ENCODE results near the gene CREM. TPM values are rescaled to one million over a fixed set of nuclear protein-coding genes. Genes with fewer than 3 reads are reported as not detected.

Gene CREM
- total RNA-seq, 1 donor from 2014 or later, result 26.9 TPM

DNA sequence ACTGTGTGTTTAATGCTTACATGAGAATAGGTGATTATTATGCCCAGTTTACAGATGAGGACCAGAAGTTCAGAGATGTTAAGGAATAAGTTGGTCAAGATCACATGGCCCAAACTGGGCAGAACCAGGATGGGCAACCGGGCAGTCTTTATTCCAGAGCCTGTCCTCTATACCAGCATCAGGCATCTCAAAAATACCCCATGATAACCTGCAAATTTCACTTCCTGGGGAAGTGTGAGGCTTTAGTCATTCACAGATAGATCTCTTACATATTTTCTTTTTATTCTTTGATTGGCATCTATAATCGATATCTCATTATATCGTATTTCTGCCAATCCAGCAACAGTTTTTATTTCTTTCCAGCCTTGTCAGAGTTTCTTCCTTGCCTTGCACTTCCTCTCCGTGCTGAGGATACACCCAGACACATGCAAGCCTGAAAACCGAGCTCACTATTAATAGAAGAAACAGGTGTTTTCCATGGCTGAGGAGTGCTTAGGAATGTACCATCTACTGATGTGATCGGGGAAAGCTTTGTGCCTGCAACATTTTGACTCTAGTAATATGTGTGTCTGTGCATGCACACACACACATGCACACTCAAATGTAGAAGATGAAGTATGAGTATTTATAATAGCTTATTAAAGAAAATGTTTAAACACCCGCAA, 82.4 kb downstream of the CREM start:
- no peak for TF ChIP-seq CTCF (conservative IDR thresholded peaks at IDR 0.05; ENCODE audit: low read depth, low read length)
- DNase-seq (ENCODE audit: low read depth), result no peak
- no peak overlapping the region for H3K4me3 ChIP-seq (ENCODE audit: low read depth, low read length)

GRCh38 chr10:35210961-35211360, 84.3 kb downstream of the CREM start:
- H3K4me3 ChIP-seq (ENCODE audit: low read depth, low read length), result no peak overlapping the region
- DNase-seq (ENCODE audit: low read depth), result no peak
- TF ChIP-seq CTCF (conservative IDR thresholded peaks at IDR 0.05; ENCODE audit: low read depth, low read length), result no peak

GRCh38 chr10:35211390-35211789, 84.7 kb downstream of the CREM start:
- no peak for TF ChIP-seq CTCF (conservative IDR thresholded peaks at IDR 0.05; ENCODE audit: low read depth, low read length)
- no peak for DNase-seq (ENCODE audit: low read depth)
- H3K4me3 ChIP-seq (ENCODE audit: low read depth, low read length), result no peak overlapping the region

GRCh38 chr10:35212856-35213255, 86.2 kb downstream of the CREM start:
- DNase-seq (ENCODE audit: low read depth), result no peak
- TF ChIP-seq CTCF (conservative IDR thresholded peaks at IDR 0.05; ENCODE audit: low read depth, low read length), result no peak
- no peak overlapping the region for H3K4me3 ChIP-seq (ENCODE audit: low read depth, low read length)

DNA sequence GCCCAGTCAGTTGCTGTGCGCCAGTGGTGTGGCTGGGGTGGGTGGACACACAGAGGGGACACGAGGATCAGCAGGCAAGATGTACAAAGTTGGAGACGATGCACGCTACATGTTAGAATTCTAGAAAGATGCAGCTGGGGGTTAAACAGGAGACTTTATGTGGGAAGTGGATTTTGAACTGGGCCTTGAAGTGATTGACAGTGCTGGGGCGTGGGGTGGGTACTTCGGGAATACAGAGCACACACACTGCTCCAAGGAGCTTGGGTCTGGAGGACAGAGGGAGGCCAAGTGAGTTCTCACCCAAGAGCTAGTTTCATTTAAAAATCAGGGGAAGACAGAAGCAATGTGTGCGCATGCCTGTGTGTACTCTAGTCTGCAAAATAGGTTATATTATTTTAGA, 87.1 kb downstream of the CREM start:
- H3K4me3 ChIP-seq (ENCODE audit: low read depth, low read length), result no peak overlapping the region
- no peak for DNase-seq (ENCODE audit: low read depth)
- TF ChIP-seq CTCF (conservative IDR thresholded peaks at IDR 0.05; ENCODE audit: low read depth, low read length), result no peak

- DNase-seq (ENCODE audit: low read depth), result no peak
- no peak overlapping the region for H3K4me3 ChIP-seq (ENCODE audit: low read depth, low read length)
- TF ChIP-seq CTCF (conservative IDR thresholded peaks at IDR 0.05; ENCODE audit: low read depth, low read length), result no peak
Observed at GRCh38 chr10:35214607-35215020, 88.0 kb downstream of the CREM start.

DNA sequence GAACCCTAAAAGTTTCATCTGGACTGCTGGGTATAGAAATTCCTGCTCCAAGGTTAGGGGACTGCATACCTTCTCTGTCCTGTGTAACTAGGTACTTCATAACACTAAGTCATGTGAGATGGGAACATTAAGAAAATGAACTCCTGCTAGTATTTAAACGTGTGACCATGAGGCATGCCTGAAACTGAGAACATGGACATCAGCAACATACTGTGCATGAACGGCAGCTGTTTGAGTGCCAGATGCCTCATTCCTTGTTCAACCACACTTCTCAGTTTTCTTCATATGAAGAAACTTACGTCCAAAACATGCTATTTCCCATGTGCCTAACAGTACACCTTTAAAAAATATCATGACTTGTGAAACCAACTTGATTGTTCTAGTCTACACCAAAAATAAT, 88.5 kb downstream of the CREM start:
- no peak for TF ChIP-seq CTCF (conservative IDR thresholded peaks at IDR 0.05; ENCODE audit: low read depth, low read length)
- H3K4me3 ChIP-seq (ENCODE audit: low read depth, low read length), result no peak overlapping the region
- no peak for DNase-seq (ENCODE audit: low read depth)

Measured in epithelial cell of proximal tubule (primary cell).